ENCODE results near the gene MISFA.

DNA sequence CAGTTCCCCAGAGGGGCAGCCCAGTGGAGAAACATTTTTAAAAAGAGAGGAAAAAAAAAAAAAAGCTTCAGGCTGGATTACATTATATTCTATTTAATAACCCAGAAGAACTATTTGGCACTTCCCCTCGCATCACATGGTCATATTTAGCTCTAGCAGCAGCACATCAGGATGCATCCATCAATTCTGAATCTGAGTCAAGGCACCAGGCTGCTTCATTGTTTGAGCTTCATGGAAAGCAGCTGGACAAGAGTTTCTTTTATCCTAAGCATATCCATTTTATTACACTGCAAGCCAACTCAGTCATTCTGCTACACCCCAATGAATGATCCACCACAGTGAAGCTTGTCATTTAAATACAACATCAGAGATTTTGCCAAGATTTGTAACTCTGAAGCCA, 24.6 kb downstream of the MISFA start:
- no peak for TF ChIP-seq EZH2 (IDR thresholded peaks at IDR 0.05)
- no peak for TF ChIP-seq FOXP2 (optimal IDR thresholded peaks at IDR 0.05; ENCODE audit: control extremely low read depth, extremely low read length, insufficient read depth)
